DMS 273 (cell line): ENCODE measurements around the gene BAIAP2.

ENCODE experiments used
- DNase-seq: peaks from one replicate; lab custom pipeline; 2025; ENCODE audit not compliant: unreplicated experiment; lab: John Stamatoyannopoulos, UW

The BAIAP2 gene

DNA sequence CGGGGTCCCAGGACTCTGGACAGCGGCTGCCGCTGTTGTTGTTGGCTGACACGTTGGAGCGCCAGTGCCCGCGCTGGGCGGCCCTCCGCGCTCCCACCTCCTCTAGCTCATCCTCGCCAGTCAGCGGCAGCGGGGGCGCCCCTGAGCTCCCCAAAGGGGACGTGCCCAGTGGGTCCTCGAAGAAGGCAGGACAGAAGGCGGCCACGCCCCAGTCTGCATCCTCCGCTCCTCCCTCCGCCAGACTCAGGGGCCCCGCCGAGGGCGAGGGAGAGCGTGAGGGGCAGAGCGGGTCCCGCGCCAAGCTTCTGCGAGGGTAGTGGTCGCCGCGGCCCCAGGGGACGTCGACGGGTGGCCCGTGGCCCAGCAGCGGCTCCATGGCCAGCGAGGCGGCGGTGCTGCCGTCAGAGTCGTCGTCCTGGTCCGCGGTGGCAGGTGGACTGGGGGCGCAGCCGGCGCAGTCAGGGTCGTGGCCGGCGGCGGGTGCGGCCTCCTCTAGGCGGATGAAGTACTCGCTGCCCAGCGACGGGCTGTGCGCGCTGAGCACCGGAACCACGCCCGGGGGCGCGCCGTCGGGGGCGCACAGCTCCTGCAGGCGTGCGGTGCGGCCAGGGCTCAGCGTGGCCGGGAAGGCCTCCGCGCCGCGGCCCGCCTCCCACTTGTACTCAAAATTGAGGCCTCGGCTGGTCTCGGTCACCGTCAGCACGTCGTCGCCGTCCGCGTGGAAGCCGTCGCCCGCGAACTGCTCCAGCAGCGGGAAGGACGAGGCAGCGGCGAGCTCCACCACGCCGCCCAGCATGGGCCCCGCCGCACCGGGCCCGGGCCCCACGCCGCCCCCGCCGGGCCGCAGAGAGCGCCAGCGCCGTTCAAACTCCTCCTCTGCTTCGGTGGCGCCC lies 87.1 kb downstream of the BAIAP2 start:
- no peak for DNase-seq

DNA sequence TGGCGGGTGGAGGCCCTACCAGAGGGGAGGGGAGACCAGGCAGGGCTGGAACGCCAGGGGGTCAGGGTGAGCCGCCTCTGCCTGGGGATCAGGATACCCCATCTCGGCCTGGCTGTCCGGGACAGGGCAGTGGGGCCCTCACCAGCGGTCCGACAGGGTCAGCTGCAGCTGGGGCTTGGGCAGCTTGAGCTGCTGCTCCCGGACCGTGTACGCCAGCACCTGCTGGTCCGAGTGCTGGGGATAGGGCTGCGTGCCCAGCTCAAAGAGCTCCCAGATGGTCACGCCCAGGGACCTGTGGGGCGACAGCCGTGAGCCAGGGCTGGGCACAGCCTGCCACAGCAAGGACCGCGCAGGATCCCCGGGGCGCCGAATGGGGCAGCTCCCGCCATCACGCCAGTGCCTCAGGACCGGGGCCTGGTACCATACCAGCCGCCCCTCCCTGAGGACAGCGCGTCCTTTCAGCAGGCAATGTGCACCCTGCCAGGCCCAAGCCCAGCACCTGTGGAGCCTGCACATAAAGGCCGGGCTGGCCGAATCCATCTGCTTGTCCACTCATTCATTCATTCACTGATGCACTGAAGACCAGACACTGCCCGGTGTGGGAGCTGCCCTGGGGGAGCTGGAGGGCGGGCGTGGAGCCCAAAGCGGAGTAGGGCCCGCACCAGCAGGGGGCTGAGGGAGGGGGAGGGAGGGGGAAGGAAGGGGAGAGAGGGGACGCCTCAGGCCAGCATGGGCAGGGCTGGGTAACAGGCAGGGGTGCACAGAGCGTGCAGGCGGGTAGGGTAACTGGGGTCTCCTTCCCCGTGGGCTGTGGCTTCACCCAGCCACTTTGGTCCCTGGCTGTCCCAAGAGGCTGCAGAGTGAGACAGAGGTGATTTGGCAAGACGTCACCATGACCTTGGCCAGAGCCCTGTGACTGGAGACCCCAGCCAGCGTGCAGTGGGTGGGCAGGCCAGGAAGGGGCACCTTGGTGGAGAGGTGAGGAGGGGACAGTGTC lies 88.4 kb downstream of the BAIAP2 start:
- DNase-seq, result peak; percentile 44

DNA sequence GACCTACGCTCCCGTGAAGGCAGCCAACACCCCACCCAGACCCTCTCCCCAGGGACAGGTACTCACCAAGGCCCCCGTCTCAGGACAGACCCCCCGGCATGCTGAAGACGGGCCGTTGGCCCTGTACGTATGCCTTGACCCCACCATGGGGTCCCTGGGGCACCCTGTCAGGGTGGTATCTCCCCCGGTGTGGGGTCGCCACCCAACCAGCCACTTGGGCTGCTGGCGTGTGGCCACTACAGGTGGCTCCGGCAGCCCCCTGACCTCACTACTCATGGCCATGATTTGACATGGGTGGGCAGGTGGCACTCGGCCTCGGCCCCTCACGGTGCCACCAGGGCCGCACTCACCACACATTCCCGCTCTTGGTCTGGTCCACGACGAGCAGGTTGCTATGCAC lies 89.4 kb downstream of the BAIAP2 start:
- DNase-seq, result no peak

DNA sequence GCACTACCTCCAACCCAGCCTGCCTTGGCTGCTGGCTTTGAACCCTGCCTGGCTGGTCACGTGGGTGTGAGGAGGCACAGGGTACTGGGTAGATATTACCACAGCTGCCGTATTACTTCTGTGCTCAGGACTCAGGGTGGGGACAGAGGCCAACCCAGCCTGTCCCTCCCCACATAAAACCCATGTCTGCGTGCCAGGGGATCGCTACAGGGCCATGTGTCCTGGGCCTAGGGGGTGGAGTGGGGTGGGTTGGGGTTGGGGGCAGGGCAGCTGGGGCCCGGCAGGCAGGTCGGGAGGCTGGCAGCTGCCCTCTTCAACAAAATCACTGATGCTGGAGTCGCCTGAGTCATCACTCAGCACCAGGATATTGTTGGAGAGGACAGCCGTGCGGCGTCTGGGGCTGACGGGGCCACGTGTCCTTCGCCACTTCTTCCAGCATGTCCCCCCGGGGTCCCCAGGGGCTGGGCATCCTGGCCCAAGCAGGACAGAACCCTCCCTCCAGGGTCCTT lies 90.7 kb downstream of the BAIAP2 start:
- peak; percentile 89 for DNase-seq

DNA sequence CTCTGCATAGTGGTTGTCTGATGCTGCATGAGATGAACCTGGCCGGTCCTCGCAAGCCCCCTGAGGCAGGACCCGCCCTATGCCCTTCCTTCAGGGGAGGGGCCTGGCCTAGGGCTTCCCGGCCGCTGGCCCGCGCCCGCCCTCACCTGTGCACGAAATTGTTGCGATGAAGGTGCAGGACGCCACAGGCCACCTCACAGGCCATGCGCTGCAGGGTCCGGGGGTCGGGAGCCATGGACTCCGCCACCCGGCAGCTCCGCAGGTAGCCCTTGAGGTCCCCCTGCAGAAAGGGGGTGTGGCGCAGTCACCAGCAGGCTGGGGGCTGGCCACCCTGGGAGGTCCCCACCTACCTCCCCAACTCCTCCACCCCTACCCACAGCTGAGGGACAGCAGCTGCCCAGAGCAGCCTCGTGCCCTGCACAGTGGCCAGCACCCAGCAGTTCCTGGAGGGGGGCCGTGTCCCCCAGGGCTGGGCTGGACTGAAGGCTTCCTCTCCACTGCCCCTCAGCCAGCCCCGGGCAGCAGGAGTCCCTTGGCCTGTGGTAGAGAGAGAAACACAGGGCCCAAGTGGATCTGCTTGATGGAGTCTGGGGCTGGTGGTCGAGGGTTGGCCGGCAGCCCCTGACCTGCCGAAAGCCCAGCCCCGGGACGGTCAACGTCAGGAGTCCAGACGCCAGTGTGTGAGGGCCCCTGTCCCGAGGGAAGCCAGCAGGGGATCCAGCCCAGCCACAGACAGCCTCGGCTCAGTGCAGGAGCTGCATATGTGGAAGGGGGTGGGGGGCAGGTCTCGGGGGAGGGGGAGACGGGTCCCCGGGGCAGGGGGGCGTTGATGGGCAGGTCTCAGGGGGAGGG lies 91.6 kb downstream of the BAIAP2 start:
- DNase-seq, result no peak

DNA sequence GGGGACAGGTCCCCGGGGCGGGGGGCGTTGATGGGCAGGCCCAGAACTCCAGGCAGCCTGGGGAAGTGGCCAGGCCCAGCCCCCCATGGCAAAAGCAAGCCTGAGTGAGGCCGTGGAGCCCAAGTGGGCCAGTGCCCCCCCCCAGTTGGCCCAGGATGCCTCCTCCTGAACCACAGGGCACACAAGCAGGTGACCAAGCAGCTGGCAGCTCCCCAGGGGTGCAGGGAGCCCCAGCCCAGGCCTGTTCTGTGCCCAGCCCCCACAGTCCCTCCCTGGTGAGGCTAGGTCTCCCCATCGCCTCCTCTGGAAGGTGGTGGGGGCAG lies 92.1 kb downstream of the BAIAP2 start:
- no peak for DNase-seq

DNA sequence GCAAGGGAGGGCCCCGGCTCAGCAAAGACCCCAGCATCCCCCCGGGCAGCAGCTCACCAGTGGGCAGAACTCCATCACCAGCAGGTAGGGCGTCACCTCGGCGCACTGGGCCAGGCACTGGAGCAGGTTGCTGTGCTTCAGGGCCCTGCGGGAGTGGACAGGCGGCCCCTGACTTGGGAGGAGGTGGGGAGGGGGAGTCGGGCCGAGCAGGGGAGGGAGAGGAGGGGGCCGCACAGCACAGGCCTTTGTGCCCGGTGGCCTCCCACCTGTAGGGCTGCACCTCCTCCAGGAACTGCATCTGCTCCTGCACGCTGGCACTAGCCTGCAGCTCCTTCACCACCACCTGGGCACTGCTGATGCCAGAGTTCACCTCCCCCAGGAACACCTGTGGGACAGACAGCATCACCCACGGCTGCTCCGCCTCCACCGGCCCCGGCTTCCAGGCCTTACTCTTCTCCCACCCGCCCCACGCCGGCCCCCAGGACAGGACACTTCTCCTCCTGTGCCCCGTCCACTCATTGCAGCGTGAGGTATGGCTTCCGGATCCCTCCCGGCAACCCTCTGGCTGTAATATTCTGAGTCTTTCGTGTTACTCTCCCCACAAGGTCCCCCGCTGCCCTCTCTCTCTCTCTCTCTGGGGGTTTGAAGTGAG lies 92.7 kb downstream of the BAIAP2 start:
- no peak for DNase-seq

DNA sequence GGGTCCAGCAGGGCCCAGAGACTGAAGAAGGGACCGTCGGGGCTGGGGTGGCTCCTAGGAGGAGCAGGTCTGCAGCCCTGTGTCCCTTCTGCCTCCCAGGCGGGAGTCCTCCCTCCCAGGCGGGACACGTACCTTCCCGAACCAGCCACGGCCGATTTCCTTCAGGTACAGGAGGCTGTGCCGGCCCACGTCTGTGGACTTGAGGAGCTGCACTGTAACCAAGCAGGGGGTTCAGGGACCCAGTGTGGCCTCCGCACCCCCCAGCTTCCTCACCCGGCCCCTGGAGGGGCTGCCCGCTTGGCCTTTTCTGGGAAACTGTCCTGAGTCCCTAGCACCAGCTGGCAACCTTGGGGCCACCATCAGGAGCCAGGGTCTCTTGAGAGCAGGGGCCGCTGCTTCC lies 93.4 kb downstream of the BAIAP2 start:
- DNase-seq, result no peak

DNA sequence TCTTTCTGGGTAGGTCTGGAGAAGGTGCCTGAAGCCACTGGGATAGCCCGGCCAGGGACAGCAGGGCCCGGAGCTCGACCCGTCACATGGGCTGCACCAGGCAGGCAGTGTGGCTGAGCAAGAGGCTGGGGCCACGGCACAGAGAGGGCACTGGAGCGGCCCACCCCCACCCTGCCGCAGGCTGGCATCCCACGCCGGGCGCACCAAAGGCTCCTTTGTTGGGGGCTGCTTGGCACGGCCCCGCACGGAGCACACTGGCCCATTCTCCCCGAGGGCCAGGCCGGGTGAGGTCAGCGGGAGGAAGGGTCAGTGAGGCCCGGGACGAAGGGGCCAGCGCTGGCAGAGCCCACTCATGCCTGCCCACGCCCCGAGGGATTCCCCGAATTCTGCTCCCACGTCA lies 93.8 kb downstream of the BAIAP2 start:
- no peak for DNase-seq

DNA sequence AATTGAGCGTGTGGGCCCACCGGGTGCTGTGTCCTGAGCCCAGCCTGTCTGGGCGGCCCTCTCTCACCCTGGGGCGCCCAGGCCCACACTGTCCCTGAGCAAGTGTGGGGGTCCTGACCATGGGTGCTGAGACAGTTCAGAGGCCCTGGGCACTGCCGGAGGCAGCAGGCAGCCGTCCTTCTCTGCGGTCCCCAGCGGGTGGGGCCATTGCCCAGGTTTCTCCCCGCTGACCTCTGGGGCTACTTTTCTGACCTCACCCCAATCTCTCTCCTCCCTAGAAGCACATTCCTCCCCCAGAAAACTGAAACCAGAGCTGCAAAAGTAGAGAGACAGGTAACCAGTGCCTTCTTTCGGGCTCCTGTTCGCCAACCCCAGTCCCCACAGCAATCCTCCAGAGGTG lies 94.3 kb downstream of the BAIAP2 start:
- DNase-seq, result no peak

DNA sequence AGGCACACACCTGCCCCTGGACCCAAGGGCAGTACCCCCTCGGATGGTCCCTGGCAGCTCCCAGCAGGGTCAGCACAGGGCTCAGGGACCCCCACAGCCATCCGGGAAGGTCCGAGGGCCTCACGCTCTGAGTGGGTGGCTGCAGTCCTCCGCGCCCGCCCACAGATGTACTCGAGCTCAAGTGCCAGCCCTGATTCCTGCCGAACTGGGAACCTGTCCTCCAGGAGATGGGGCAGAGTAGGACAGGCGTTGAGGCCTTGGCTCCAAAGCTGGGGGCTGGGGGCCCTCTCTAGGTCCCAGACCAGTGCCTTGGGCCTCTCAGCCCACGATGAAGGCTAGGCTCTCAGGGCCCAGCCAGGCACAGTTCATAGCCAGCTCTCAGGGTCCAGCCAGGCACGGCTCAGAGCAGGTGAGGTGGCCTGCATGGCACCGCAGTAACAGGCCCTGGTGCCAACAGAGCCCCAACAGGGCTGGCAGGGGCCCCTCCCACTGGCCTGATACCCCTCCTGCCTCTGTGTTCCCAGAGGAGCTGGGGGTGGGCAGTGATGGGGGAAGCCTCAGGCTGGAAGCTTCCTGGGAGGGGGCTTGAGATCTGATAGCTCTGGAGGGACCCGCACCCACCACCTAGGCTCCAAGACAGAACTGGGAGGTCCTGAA lies 94.9 kb downstream of the BAIAP2 start:
- no peak for DNase-seq

DNA sequence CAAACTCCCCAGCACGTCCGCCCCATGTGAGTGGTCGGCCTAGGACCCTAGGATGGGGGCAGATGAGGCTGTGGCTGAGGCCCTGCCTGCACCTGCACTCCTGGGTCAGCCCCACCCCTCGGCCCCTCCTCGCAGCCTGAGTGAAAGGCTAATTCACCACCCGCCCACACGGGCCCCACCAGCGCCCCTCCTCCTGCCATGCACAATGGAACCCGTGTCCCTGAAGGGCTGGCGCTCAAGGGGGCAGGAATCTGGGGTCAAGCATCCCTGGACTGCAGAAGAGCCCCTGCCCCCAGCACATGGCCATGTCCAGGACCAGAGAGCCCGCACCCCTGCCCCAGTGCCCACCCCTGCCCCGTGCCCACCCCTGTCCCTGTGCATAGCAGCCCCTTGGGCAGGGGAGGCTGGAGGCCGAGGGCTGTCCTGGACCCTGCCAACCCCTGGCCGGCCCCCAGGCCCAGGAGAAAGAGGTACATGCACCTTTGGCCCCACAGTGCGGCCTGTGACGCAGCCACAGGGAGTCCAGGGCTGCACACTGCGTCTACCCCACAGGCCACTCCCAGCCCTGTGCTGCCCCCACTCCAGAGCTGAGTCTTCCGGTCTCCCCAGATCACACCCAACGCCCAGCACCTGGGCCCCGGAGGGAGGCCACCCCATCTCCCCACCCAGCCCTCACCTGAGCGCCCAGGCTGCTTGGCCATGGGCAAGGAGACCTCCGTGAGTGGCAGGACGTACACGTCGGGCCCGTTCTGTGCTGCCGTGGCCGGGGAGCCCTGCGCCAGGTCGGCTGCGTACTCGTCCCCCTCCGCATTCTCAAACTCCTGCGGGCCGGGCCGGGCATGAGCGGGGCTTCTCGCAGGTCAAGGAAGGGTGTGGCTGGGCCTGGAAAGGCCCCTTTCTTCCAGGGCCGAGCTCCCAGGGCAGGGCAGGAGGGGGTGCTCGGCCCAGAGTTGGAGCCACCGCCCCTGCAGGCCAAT lies 95.7 kb downstream of the BAIAP2 start:
- no peak for DNase-seq

DNA sequence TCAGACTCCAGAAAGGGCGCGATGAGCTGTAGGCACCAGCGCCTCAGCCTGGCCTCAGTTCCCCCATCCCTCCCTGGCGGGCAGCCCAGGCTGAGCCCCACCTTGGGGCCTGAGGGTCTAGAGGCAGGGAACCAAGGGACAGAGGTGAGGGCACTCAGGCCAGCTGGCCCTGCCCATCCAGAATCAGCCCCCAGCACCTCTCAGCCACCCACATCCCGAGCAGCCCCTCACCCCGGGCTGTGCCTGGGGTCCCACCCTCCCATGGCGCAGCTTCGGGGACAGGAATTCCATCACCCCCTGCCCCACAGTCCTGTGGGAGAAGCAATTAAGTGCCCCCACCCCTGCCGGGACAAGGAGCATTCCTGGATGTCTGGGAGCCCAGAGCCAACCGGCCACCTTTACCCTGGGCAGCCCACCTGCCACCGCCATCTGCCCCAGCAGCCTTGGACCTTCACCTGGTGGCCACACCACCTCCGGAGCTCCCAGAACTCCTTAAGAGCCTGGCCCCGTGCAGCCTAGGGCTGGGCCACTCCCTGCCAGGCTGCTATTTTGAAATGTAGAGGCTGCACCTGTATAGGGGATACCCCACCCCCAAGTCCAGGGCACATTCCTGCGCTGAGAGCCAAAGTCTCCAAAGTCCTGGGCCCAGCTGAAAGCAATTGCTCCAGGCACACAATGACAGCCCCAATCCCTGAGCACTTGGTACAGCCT lies 96.7 kb downstream of the BAIAP2 start:
- no peak for DNase-seq

DNA sequence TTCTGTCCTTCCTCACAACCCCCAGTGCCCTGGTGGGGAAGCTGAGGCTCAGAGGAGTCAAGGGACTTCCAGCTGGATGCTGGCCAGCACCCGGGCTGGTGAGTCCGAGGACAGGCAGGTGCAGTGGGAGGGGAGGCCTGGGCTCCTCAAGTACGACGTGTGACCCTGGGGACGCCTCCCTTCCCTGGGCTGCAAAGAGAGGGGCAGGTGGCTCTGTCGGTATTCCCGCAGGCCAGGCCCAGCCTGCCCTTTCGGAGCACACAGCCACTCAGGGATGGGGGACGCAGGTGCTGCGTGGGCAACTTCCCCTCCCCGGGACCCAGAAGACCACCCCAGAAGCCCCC lies 97.2 kb downstream of the BAIAP2 start:
- DNase-seq, result no peak

DNA sequence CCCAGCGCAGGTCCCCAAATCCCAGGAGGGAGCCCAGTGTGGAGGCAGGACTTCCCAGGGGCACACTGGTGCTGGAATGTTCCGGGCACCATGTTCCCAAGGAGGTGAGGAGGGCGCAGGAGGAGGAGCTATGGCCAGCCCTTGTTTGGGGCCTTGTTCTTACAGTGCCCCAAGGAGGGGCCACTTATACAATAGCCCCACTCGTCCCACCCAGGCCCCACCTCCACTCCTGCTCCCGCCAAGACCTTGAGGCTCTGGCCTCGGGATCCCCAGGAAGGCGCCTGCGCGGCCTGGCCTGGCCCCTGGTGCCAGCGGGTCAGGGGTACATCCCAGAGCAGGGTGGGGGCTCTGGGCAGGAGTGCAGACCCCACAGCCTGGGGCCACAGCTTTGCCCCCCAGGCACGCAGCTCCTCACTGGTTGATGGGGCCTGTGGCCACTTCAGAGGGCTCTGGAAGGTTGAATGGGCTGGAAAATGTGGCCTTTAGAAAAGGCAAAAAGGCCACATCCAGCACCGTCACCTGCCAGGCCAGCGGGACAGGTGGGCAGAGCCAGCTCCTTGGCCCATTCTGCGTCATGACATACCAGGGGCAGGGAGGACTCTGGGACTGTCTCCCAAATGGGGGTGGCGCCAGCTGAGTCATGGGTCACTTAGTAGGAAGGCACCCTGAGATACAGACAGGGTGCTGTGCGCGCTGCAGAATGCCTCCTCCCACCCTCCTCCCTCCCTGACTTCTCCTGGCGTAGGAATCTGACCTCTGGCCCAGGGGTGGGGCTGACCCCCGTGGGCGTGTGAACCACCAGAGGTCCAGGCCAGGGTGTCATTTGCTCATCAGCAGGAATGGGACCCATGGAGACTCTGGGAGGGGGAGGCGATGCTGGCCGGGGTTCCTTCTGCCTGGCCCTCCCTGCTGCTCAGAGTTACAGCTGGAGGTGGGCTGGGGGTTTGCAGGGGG lies 98.1 kb downstream of the BAIAP2 start:
- no peak for DNase-seq

DNA sequence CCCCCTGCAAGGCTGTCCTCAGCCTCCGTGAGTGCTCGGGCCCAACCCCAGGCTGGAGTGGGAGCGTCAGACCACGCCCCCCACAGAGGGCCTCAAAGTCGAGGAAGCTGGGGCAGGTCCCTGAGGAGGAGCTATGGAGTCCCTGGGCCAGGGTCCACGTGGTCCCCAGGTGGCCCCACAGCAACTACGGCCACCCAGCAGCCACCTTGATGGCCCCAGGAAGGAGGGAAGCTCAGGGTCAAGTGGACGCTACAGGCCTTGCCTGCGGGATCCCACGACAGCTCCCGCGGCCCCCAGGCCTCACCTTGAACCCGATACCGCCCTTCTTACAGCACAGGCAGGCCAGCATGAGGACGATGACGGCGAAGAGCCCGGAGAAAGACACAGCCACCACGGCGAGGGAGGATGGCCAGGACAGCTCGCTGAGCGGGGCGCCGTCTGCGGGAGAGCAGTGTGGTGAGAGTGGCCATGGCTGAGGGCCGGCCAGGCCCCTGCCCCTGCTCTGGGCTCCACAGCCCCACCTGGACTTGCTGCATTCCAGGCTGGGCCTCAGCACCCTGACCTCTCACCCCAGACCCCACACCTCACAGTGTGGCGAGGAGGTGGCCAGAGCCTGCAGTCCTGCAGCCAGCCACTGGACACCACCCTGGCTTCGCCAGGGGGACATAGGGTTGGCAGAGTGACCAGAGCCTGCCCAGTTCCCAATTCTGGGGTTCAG lies 99.3 kb downstream of the BAIAP2 start:
- no peak for DNase-seq
